Glomerular visceral epithelial cell (primary cell): Measurements from ENCODE around the gene SND1.
A peak's percentile ranks its signal among the peaks of the same experiment; 100 is the strongest.

Experiments used
- DNase-seq: peaks from one replicate; pipeline ENCODE4 v3.0.0-alpha.2; 2016; ENCODE audit errors: extremely low spot score

The SND1 gene

DNA sequence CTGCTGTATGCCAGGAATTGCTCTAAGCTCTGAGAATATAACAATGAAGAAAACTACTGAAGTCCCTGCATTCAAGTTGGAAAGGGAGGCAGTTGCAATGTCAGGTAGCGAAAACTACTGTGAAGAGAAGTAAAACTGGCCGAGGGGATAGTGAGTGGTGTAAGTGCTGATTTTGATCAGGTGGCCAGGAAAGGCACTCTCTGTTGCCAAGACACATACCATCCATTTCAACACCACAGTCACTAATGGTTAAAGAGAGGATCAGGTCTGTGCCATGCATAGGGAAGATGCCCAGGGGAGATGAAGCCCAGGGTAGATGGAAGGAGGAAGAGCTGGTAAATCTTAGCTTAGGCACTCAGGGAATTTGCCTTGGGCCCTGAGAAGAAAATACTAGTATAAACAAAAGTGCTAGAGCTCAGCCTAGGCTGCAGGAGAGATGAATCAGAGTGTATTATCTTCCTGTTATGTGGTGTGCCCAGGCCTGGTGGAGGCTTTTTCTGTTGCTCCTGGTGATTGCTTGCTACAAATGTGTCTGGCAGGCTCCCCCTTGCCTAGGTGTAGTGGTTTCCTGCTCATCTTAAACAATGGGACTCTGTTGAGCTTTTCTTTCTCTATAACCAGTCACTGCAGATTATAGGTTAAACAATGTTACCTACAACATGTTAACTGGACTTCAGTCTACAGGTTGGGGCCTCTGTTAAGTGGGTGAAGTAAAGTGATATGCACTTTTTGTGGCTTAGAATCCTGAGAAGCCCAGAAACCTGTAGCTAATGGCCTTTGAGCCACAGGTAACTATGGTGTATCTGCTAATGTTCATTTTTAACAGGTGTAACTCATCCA lies 253.7 kb downstream of the SND1 start:
- DNase-seq = no peak

- DNase-seq = peak; percentile 56
These were observed 255.4 kb downstream of the SND1 start for GRCh38 chr7:127907110-127908040.

- DNase-seq = no peak
These were observed 256.6 kb downstream of the SND1 start for GRCh38 chr7:127908430-127909258.

- DNase-seq = no peak
These were observed 257.6 kb downstream of the SND1 start for GRCh38 chr7:127909424-127910152.

- DNase-seq = no peak
These were observed 258.7 kb downstream of the SND1 start for GRCh38 chr7:127910670-127911069.

DNA sequence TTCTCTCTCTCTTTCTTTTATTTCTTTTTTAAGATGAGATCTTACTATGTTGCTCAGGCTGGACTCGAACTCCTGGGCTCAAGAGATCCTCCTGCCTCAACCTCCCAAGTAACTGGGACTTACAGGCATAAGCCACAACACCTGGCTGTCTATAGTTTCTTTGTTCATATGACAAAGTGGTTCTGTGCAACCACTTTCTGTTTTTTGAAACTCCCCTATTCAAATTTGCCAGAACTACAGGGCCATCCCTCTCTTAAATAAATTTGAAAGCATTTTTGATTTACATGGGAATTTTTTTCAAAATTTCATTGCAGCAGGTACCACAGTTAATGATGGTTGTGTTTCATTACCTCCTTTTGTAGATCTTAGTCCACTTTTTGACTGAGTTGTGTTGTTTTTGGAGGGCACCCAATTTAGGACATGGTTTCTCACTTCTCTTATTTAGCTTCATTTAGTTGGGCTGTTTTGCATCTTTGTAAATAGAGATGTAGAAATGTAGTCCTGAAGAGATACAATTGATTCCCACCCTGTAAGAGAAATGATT lies 260.0 kb downstream of the SND1 start:
- DNase-seq = no peak

- no peak for DNase-seq
These were observed 260.9 kb downstream of the SND1 start for GRCh38 chr7:127912901-127913300.

DNA sequence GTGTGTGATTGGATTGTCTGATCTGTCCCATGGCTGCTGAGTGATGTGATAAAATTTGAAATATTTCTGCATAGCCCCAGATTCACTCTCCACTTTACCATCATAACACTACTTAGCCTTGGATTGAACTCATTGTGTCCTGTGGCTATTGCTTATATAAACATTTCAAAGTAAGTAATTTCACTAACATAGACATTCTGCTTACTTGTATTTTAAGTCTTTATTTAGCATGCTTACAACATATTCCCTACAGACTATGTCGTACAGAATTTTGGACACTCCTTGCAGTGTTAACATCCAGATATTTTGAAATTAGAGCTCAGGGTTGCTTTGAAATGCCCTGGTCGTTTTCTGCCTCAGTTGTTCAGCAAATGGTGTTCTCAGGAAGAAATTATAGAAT lies 261.7 kb downstream of the SND1 start:
- no peak for DNase-seq

- no peak for DNase-seq
These were observed 262.7 kb downstream of the SND1 start for GRCh38 chr7:127914693-127915092.

DNA sequence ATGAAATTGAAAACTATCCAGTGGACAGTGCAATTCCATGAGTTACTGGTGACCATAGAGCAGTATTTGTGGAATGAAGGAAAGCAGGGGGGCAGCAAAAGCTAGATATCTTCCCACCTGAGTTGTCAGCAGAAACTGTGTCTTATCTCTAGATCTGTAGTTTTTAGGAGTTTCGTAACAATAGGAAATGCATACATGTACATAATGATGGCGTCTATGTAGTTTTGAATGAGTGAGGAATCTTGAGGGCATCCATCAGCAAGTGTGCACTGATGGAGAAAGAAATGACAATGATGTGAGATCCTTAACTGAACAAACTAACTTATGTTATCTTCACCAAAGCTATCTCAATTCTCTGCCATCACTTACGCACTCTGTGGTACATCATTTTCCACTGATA lies 264.7 kb downstream of the SND1 start:
- DNase-seq = no peak

- no peak for DNase-seq
These were observed 266.1 kb downstream of the SND1 start for GRCh38 chr7:127918130-127918529.

- DNase-seq = peak; percentile 12
These were observed 268.9 kb downstream of the SND1 start for GRCh38 chr7:127920787-127921438.

GRCh38 chr7:127922656-127923055 lies 270.7 kb downstream of the SND1 start:
- DNase-seq = no peak

GRCh38 chr7:127924874-127925273 lies 272.9 kb downstream of the SND1 start:
- DNase-seq = no peak

DNA sequence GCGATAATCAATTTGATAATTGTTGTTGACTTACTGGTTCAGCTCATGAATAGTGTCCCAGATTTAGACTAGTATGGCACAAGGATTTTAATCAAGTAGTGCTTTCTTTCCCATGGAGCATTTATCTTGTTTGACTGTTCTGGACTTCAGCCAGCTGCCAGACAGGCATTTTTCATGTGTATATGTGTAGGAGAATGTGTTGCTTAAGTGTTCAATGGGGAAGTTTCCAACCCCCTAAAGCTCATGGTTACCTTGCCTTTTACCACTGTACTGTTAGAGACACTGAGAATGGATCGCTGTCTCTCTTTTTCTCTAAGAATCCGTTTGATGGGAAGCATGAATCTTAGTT lies 275.3 kb downstream of the SND1 start:
- DNase-seq = no peak

DNA sequence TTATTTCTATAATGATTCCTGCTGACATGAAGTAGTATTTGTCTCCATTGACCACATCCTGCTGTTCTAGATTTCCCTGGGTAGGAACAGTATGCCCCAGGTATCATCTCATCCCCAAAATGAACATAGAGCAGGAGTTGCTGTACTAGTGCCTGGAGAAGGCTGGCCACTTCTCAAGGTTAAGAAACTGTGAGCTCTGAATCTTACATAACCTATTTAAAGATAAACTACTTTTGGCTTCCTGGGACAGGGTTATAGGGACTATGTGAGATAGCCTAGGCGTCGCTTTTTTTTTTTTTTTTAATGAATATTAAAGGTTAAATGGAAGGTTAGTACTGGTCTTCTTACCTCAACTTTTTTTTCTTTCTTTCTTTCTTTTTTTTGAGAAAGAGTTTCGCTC lies 276.2 kb downstream of the SND1 start:
- no peak for DNase-seq

GRCh38 chr7:127928852-127929251 lies 276.9 kb downstream of the SND1 start:
- DNase-seq = no peak

- no peak for DNase-seq
These were observed 278.6 kb downstream of the SND1 start for GRCh38 chr7:127930341-127931328.

GRCh38 chr7:127932076-127932475 lies 280.1 kb downstream of the SND1 start:
- no peak for DNase-seq
